GM12873 (cell line): ENCODE measurements around the gene WWOX.

Experiments used
- CTCF ChIP-seq: IDR thresholded peaks from 2 replicates; pipeline ENCODE4 v1.5.1; 2012; ENCODE audit warnings: low read depth, mild to moderate bottlenecking, moderate library complexity, low read length, control low read depth; ENCODE audit not compliant: insufficient read depth; ENCODE audit errors: missing control alignments

WWOX gene

GRCh38 chr16:78669994-78670393 lies 570.5 kb downstream of the WWOX start:
- TF ChIP-seq CTCF, result no peak

GRCh38 chr16:78672779-78673556 lies 573.5 kb downstream of the WWOX start:
- TF ChIP-seq CTCF, result no peak

GRCh38 chr16:78673884-78674283 lies 574.4 kb downstream of the WWOX start:
- TF ChIP-seq CTCF, result no peak

- TF ChIP-seq CTCF, result no peak
These were observed 575.9 kb downstream of the WWOX start for GRCh38 chr16:78675312-78675711.

GRCh38 chr16:78675951-78676792 lies 576.7 kb downstream of the WWOX start:
- no peak for TF ChIP-seq CTCF

GRCh38 chr16:78677181-78677731 lies 577.8 kb downstream of the WWOX start:
- no peak for TF ChIP-seq CTCF

- no peak for TF ChIP-seq CTCF
These were observed 580.1 kb downstream of the WWOX start for GRCh38 chr16:78679546-78679945.
